Lower leg skin (tissue), 3 donors: Measurements from ENCODE around the gene SMIM10L2A.

Experiments used
- CTCF ChIP-seq, 3 donors: fragments of 450-650 bp; IDR thresholded peaks; one replicate each; pipeline ENCODE4 v1.5.1; 2016; ENCODE audit warnings: antibody characterized with exemption in 3 of 3, mild to moderate bottlenecking in 3 of 3, moderate library complexity in 2 of 3
- POLR2A ChIP-seq, 2 donors: fragments of 450-650 bp; IDR thresholded peaks; one replicate each; pipeline ENCODE4 v1.6.1; 2016 to 2017; ENCODE audit warnings: antibody characterized with exemption in 2 of 2, mild to moderate bottlenecking in 1 of 2, moderate library complexity in 1 of 2

- TF ChIP-seq CTCF (IDR thresholded peaks at IDR 0.05) = no peak
- TF ChIP-seq POLR2A (IDR thresholded peaks at IDR 0.05) = no peak
These were observed 14.2 kb downstream of the SMIM10L2A start for GRCh38 chrX:135435933-135436332.
